Peyer's patch (tissue), 4 donors: ENCODE measurements around the gene NFASC. TPM values are rescaled to one million over a fixed set of nuclear protein-coding genes. Genes with fewer than 3 reads are reported as not detected.
A peak's percentile ranks its signal among the peaks of the same experiment; 100 is the strongest.

Source experiments
- DNase-seq, 3 donors: peaks; one replicate each; pipeline ENCODE4 v3.0.0-alpha.2; 2017 to 2019
- H3K27ac ChIP-seq, 4 donors: fragments of 200-600 bp; sonication (generic); one replicate each; pipeline ENCODE4 v1.5.1; 2016 to 2019
- H3K27me3 ChIP-seq, 2 donors: fragments of 200-600 bp; sonication (generic); one replicate each; pipeline ENCODE4 v1.5.1; 2019
- H3K36me3 ChIP-seq, 3 donors: fragments of 200-600 bp; sonication (generic); one replicate each; pipeline ENCODE4 v1.5.1; 2016 to 2019
- H3K4me1 ChIP-seq, 4 donors: fragments of 200-600 bp; sonication (generic); one replicate each; pipeline ENCODE4 v1.5.1; 2016 to 2019
- H3K4me3 ChIP-seq, 4 donors: fragments of 200-600 bp; sonication (generic); 1 replicate in 3 of 4; 2 replicates in 1 of 4; pipeline ENCODE4 v1.5.1; 2016 to 2019; ENCODE audit warnings: mild to moderate bottlenecking in 1 of 4
- H3K9me3 ChIP-seq, 4 donors: fragments of 200-600 bp; sonication (generic); one replicate each; pipeline ENCODE4 v1.5.1; 2016 to 2019; ENCODE audit warnings: mild to moderate bottlenecking in 1 of 4
- POLR2A ChIP-seq, 2 donors: fragments of 450-650 bp; IDR thresholded peaks; one replicate each; pipeline ENCODE4 v1.5.1; 2017; ENCODE audit warnings: antibody characterized with exemption in 2 of 2, mild to moderate bottlenecking in 2 of 2, moderate library complexity in 2 of 2
- total RNA-seq, 4 donors: library from RNA; depleted of rRNA; stranded (reverse); fragments of >200 nt; gene quantifications; one replicate each; pipeline ENCODE4 v1.1.0, GENCODE V29; 2016
- TF ChIP-seq, protein P1 (sequence below), 6 experiments: fragments of 450-650 bp in 4 of 6; fragments of 200-600 bp in 2 of 6; sonication (generic) in 1 of 6; IDR thresholded peaks; one replicate each; pipeline ENCODE4 v1.5.1; 2017 to 2019; ENCODE audit warnings: antibody characterized with exemption in 6 of 6, mild to moderate bottlenecking in 3 of 6, moderate library complexity in 1 of 6

The NFASC gene
- total RNA-seq, 4 donors from 2014 or later = 3.2 to 90.0 (median 13.2) TPM

DNA sequence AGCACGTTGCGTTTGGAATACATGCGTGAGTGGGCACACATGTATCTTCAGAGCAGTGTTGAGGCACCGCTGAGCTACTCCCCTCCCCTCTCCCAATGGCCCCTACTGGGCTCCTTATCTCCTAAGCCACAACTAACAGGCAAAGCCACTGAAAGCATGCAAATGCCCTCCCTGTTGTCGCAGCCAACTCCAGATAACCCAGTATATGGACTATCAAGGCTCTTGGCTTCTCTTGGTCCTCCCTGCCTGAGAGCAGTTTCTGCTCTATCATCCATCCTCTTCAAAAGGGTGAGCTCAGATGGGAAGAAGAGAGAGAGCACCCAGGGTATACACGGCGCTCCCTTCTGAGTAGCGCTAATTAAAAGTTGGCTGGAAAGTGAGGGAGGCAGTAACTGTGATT lies 113.8 kb downstream of the NFASC start:
- no peaks in the 10 kb centered on the region for H3K27me3 ChIP-seq
- no peaks in the 10 kb centered on the region for H3K36me3 ChIP-seq
- DNase-seq = no peak
- no peaks in the 10 kb centered on the region for H3K9me3 ChIP-seq
- no peak overlapping the region for H3K27ac ChIP-seq
- TF ChIP-seq, protein P1, sequence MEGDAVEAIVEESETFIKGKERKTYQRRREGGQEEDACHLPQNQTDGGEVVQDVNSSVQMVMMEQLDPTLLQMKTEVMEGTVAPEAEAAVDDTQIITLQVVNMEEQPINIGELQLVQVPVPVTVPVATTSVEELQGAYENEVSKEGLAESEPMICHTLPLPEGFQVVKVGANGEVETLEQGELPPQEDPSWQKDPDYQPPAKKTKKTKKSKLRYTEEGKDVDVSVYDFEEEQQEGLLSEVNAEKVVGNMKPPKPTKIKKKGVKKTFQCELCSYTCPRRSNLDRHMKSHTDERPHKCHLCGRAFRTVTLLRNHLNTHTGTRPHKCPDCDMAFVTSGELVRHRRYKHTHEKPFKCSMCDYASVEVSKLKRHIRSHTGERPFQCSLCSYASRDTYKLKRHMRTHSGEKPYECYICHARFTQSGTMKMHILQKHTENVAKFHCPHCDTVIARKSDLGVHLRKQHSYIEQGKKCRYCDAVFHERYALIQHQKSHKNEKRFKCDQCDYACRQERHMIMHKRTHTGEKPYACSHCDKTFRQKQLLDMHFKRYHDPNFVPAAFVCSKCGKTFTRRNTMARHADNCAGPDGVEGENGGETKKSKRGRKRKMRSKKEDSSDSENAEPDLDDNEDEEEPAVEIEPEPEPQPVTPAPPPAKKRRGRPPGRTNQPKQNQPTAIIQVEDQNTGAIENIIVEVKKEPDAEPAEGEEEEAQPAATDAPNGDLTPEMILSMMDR (IDR thresholded peaks at IDR 0.05) = no peak
- no peak for TF ChIP-seq POLR2A (IDR thresholded peaks at IDR 0.05)
- H3K4me3 ChIP-seq = no peak overlapping the region
- H3K4me1 ChIP-seq = no peaks in the 10 kb centered on the region

DNA sequence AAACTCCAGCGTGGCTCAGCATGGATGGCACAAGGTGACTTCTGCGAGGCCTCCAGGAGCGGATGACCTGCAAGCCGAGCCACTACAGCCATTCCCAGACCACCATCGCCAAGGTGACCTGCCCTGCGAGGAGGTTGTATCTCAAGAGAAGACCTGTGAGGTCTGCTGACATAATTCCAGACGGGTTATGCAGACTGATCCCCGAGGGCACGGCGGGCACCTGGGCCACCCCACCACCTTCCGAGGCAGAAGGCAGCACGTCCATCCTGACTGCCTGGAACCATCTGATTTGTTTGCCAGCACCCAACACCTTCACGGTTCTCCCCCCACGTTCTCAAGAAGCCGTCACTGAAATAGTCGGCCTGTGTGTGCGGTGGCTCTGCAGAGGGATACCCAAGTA lies 115.5 kb downstream of the NFASC start:
- no peak for DNase-seq
- Histone ChIP-seq H3K4me3 (no peak overlapping the region), H3K27me3 (no peaks in the 10 kb centered on the region), H3K36me3 (no peaks in the 10 kb centered on the region), H3K4me1 (no peaks in the 10 kb centered on the region), H3K27ac (no peak overlapping the region), H3K9me3 (no peaks in the 10 kb centered on the region)
- TF ChIP-seq, protein P1 (IDR thresholded peaks at IDR 0.05) = no peak
- TF ChIP-seq POLR2A (IDR thresholded peaks at IDR 0.05) = no peak

DNA sequence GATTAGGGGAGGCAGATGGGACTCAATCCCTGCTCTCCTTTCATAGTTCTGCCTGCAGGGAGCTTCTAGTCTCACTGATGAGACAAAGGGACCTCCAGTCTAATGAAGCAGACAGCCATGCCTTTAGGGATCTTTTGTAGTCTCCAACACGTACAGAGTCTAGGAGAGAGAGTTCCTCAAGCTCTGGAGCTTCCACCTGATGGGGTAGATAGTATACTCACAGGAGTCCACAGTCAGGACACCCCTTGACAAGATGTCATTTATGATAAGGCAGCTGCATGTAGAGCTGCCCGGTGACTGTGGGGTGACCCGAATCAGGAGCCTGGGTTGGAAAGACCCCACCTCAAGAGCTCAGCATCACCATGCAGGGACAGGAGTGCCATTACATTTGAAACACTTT lies 117.0 kb downstream of the NFASC start:
- no peaks in the 10 kb centered on the region for H3K36me3 ChIP-seq

DNA sequence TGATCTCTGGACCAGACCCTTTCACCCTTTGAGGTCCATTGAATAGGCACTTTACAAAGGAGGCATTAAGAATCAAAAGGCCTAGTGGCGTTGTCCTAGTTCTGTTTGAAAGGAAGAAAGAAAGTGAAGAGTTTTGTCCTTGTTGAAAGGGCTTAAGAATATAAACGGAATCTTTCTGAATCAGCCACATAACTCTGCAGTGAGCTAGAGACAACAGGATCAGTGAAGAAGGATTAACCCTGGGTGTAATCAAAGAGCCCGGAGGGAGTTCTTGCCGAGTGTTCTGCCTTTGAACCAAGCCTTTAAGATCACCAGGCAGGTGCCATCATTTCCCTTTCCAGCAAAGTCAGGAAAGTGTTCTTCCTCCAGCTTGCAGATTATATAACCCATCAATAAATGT lies 117.5 kb downstream of the NFASC start:
- Histone ChIP-seq H3K9me3 (no peaks in the 10 kb centered on the region), H3K4me1 (no peaks in the 10 kb centered on the region), H3K4me3 (no peak overlapping the region), H3K36me3 (no peaks in the 10 kb centered on the region), H3K27me3 (no peaks in the 10 kb centered on the region), H3K27ac (no peak overlapping the region)
- no peak for DNase-seq
- TF ChIP-seq POLR2A (IDR thresholded peaks at IDR 0.05) = no peak
- TF ChIP-seq, protein P1 (IDR thresholded peaks at IDR 0.05) = no peak

More for the DNA sequence above, 117.0 kb downstream of the NFASC start:
- TF ChIP-seq, protein P1 (IDR thresholded peaks at IDR 0.05) = no peak
- TF ChIP-seq POLR2A (IDR thresholded peaks at IDR 0.05) = no peak
- Histone ChIP-seq H3K4me1 (no peaks in the 10 kb centered on the region), H3K9me3 (no peaks in the 10 kb centered on the region), H3K27ac (no peak overlapping the region), H3K27me3 (no peaks in the 10 kb centered on the region), H3K4me3 (no peak overlapping the region)
- no peak for DNase-seq

DNA sequence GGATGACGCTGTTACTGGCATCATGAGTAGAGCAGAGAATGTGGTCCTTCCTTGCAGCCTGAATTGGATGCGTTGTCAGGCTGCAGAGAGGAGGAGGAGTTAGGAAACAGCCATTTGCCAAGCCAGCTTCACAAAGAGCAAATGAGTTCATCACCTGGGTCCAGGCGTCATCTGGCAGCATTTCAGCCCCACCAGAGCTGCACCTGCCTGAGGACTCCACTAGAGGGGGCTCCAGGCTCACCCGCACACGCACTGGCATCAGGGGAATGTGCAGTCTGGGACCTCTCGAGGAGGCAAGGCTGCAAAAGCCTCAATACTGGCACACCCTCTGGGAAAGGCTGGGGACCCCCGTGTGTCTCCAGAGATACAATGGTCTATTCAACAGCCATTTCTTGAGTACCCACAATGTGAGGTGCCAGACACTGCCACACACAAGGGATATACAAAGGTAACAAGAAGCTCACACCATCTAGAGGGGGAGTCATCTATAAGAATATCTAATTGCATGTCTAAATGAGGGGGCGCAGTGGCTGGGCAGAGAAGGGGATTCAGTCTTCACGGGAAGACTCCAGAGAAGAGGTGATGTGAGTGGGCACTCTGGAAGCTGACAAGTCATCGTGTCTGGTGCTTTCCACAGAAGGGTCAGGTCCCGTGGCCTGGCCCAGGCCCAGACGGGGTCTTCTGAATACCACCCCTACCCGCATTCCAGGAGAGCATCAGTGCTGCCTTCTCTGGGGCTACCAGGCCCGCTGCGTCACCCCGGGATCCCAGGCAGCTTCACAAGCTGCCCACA lies 118.8 kb downstream of the NFASC start:
- TF ChIP-seq, protein P1 (IDR thresholded peaks at IDR 0.05) = peak; percentile 42 to 79 (median 74)
- TF ChIP-seq POLR2A (IDR thresholded peaks at IDR 0.05) = no peak
- Histone ChIP-seq H3K27ac (no peak overlapping the region), H3K4me3 (no peak overlapping the region), H3K4me1 (no peaks in the 10 kb centered on the region), H3K9me3 (no peaks in the 10 kb centered on the region), H3K36me3 (no peaks in the 10 kb centered on the region), H3K27me3 (no peaks in the 10 kb centered on the region)
- peak; percentile 20 to 67 (median 59) for DNase-seq
